A673 (cell line): ENCODE data around the gene ATP6V1G3. TPM values are rescaled to one million over a fixed set of nuclear protein-coding genes. Genes with fewer than 3 reads are reported as not detected.
"Not testable (repeated sequence)": the region's sequence is repeated elsewhere in the genome, so short reads cannot be mapped to it uniquely, and the experiment has no call there.

ENCODE experiments used
- BruUV-seq: library from RNA; stranded (reverse); fragments of 400-500 nt; replicated peaks from 2 replicates; lab custom pipeline; 2021; lab: Mats Ljungman, UMichigan
- CTCF ChIA-PET: fragments of 300-600 bp; sonication (Branson Sonifier 250); formaldehyde crosslinking; loops from one replicate; lab custom pipeline; 2022; ENCODE audit warnings: antibody characterized with exemption; lab: Charles Lee
- POLR2A ChIA-PET: fragments of 300-600 bp; sonication (Branson Sonifier 250); formaldehyde crosslinking; loops from one replicate; lab custom pipeline; 2022; ENCODE audit warnings: antibody characterized with exemption; ENCODE audit not compliant: low non-redundant PET; lab: Charles Lee
- DNase-seq: peaks from one replicate; pipeline ENCODE4 v3.0.0-alpha.2; 2015; ENCODE audit warnings: low spot score
- H3K27ac ChIP-seq: fragments of 200-600 bp; sonication (generic); 2 replicates; pipeline ENCODE4 v1.5.1; 2016; ENCODE audit warnings: mixed run types, low read depth, mild to moderate bottlenecking, mixed read lengths, antibody characterized with exemption, low read length; ENCODE audit not compliant: poor library complexity, severe bottlenecking
- H3K27me3 ChIP-seq: fragments of 200-600 bp; sonication (generic); replicated peaks from 2 replicates; pipeline ENCODE4 v1.6.1; 2017; ENCODE audit warnings: mixed run types, low read depth, mild to moderate bottlenecking, mixed read lengths, antibody characterized with exemption, low read length; ENCODE audit not compliant: insufficient read depth, poor library complexity
- H3K36me3 ChIP-seq: fragments of 200-600 bp; sonication (generic); 2 replicates; pipeline ENCODE4 v1.6.1; 2016; ENCODE audit warnings: mixed run types, mild to moderate bottlenecking, mixed read lengths, antibody characterized with exemption, low read length; ENCODE audit not compliant: insufficient read depth, poor library complexity, severe bottlenecking
- H3K4me1 ChIP-seq: fragments of 200-600 bp; sonication (generic); 2 replicates; pipeline ENCODE4 v1.6.1; 2017; ENCODE audit warnings: mixed run types, mild to moderate bottlenecking, mixed read lengths, antibody characterized with exemption, low read length; ENCODE audit not compliant: insufficient read depth, poor library complexity, severe bottlenecking
- H3K4me3 ChIP-seq: fragments of 200-600 bp; sonication (generic); 2 replicates; pipeline ENCODE4 v1.5.1; 2016; ENCODE audit warnings: low read depth, mixed run types, mild to moderate bottlenecking, mixed read lengths, low read length; ENCODE audit not compliant: poor library complexity, severe bottlenecking
- H3K9me3 ChIP-seq: fragments of 200-600 bp; sonication (generic); 2 replicates; pipeline ENCODE4 v1.6.1; 2016; ENCODE audit warnings: mixed run types, low read depth, mild to moderate bottlenecking, mixed read lengths, antibody characterized with exemption, low read length; ENCODE audit not compliant: poor library complexity, severe bottlenecking
- CTCF ChIP-seq: fragments of 300-800, 200-600 bp; sonication (generic); conservative IDR thresholded peaks from 2 replicates; pipeline ENCODE4 v1.5.1; 2017; ENCODE audit warnings: low read depth, mild to moderate bottlenecking, antibody characterized with exemption, low read length, moderate library complexity, mixed read lengths
- EZH2 ChIP-seq: fragments of 200-600 bp; sonication (generic); IDR thresholded peaks from 2 replicates; pipeline ENCODE4 v1.6.1; 2017; ENCODE audit warnings: borderline replicate concordance, low read depth, mild to moderate bottlenecking, mixed read lengths, antibody characterized with exemption, low read length; ENCODE audit not compliant: poor library complexity, severe bottlenecking
- intact Hi-C: fragments of 100-400 bp; cut with micrococcal nuclease; formaldehyde crosslinking; loops from one replicate; pipeline ENCODE4 v1.10.0; 2022; ENCODE audit not compliant: unreplicated experiment
- total RNA-seq: library from RNA; stranded (reverse); gene quantifications from 2 replicates; pipeline ENCODE4 v1.2.3, GENCODE V29; 2021

ATP6V1G3 gene
- total RNA-seq, 1 experiment from 2014 or later: 0.71 TPM

DNA sequence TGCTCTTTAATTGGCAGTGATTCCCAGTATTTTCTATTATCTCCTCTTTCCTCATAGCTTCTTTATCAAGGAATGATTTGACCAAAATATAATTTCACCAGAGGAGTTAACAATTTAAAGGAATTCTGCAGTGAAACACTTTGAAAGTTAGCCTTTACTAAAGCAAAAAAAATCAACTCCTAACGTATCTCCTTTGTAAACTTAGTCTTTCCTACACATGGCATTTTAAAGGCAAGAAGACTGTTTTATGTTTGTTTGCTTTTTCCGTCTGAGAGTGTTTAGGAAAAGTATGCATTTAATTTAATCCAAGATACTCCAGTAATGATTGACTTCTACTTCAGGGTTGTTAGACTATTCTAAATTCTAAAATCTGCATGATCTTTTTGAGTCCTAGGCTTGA, 15.9 kb downstream of the ATP6V1G3 start:
- intact Hi-C loops: no loop called here
- no peak overlapping the region for H3K27ac ChIP-seq
- ChIA-PET POLR2A (no interaction called here), CTCF (no interaction called here)
- H3K4me1 ChIP-seq: peaks cover 50% of the 10 kb centered on the region
- no peak for DNase-seq
- no peaks in the 10 kb centered on the region for H3K9me3 ChIP-seq
- no peaks in the 10 kb centered on the region for H3K27me3 ChIP-seq
- no TSS peak for BruUV-seq
- no peak overlapping the region for H3K4me3 ChIP-seq
- H3K36me3 ChIP-seq: no peaks in the 10 kb centered on the region
- TF ChIP-seq EZH2 (no peak), CTCF (no peak)

DNA sequence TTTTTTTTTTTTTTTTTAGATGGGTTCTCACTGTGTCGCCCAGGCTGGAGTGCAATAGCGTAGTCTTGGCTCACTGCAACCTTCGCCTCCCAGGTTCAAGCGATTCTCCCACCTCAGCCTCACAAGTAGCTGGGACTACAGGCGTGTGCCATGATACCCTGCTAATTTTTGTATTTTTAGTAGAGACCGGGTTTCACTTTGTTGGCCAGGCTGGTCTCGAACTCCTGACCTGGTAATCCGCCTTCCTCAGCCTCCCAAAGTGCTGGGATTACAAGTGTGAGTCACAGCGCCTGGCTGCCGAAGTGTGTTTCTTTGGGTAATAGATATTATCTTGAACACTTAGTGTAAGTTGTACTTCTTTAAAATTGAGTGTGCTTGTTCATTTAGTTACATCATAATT, 16.4 kb downstream of the ATP6V1G3 start:
- H3K4me3 ChIP-seq, DNase-seq, POLR2A ChIA-PET, intact Hi-C loops, H3K27me3 ChIP-seq, H3K9me3 ChIP-seq, H3K36me3 ChIP-seq, CTCF ChIA-PET, BruUV-seq, H3K27ac ChIP-seq: not testable (repeated sequence)
- H3K4me1 ChIP-seq: peaks cover 50% of the 10 kb centered on the region

DNA sequence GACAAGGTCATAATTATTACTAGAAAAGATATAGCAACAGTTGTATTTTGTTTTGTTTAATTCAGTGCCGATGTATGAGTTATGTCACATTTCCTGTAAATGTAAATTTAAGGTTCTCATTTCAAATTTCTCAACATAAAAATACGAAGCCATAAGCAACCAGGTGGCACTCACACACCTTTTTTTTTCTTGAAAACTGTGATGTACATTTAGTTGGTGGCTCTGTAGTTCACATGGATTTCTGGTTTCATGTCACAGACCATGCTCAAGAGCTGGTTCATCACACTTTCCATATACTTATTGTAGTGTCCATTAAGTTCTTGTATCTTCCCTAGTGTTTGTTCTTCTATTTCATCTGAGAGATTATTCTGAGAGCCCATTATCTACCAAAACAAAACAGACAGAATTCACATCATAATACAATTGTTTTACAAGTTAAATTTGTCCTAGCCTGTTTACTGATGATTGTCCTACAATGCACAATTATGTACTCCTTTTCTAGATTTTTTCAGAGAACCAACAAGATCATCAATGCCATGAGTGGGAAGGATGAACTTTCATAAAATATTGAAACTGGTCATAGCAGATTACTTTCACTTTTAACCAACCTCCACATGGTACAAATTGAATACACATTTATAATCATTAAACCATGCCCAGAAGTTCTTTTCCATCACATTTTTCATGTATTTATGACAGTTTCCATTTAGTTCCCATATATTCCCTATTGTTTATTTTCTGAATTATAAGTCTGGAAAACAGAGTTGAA, 17.1 kb downstream of the ATP6V1G3 start:
- H3K9me3 ChIP-seq: no peaks in the 10 kb centered on the region
- no peak overlapping the region for H3K27ac ChIP-seq
- TF ChIP-seq CTCF (no peak), EZH2 (no peak)
- H3K27me3 ChIP-seq: no peaks in the 10 kb centered on the region
- BruUV-seq: no TSS peak
- ChIA-PET POLR2A (no interaction called here), CTCF (no interaction called here)
- H3K4me1 ChIP-seq: peaks cover 51% of the 10 kb centered on the region
- no peaks in the 10 kb centered on the region for H3K36me3 ChIP-seq
- no peak for DNase-seq
- intact Hi-C loops: no loop called here
- H3K4me3 ChIP-seq: no peak overlapping the region
